Renal cortex interstitium (tissue), 11 donors: ENCODE data around the gene HP1BP3. TPM values are rescaled to one million over a fixed set of nuclear protein-coding genes. Genes with fewer than 3 reads are reported as not detected.

ENCODE experiments used
- DNase-seq, 11 donors: peaks; one replicate each; pipeline ENCODE4 v3.0.0-alpha.2; 2013; ENCODE audit warnings: low read depth in 9 of 11, low spot score in 4 of 11; ENCODE audit errors: extremely low read depth in 1 of 11
- polyA plus RNA-seq, 3 donors: library from polyadenylated mRNA; unstranded; fragments of 120-200 nt; gene quantifications; one replicate each; pipeline ENCODE4 v1.2.1, GENCODE V29; 2013; ENCODE audit not compliant: insufficient read length in 3 of 3

The HP1BP3 gene
- polyA plus RNA-seq, 3 donors, result 278 to 383 (median 294) TPM

GRCh38 chr1:20787840-20788795, 1.0 kb upstream of the HP1BP3 start:
- DNase-seq, result peak in 5 of 11 donors; percentile 5 to 49 (median 18)

- peak; percentile 83 to 97 (median 94) for DNase-seq
Measured at GRCh38 chr1:20786253-20787028, 666 bp downstream of the HP1BP3 start.

- DNase-seq, result no peak
Measured at GRCh38 chr1:20785907-20786252, 1.2 kb downstream of the HP1BP3 start.

- DNase-seq, result no peak
Measured at GRCh38 chr1:20775700-20776099, 11.4 kb downstream of the HP1BP3 start.

GRCh38 chr1:20771780-20772179, 15.3 kb downstream of the HP1BP3 start:
- no peak for DNase-seq

- DNase-seq, result no peak
Measured at GRCh38 chr1:20770314-20771087, 16.6 kb downstream of the HP1BP3 start.

GRCh38 chr1:20767271-20767670, 19.8 kb downstream of the HP1BP3 start:
- no peak for DNase-seq

- DNase-seq, result no peak
Measured at GRCh38 chr1:20763417-20763816, 23.7 kb downstream of the HP1BP3 start.

- no peak for DNase-seq
Measured at GRCh38 chr1:20760322-20760721, 26.8 kb downstream of the HP1BP3 start.

GRCh38 chr1:20753589-20753988, 33.5 kb downstream of the HP1BP3 start:
- DNase-seq, result no peak

GRCh38 chr1:20751462-20751990, 35.6 kb downstream of the HP1BP3 start:
- no peak for DNase-seq

GRCh38 chr1:20742671-20743070, 44.4 kb downstream of the HP1BP3 start:
- no peak for DNase-seq

GRCh38 chr1:20740781-20741180, 46.3 kb downstream of the HP1BP3 start:
- DNase-seq, result no peak

GRCh38 chr1:20739225-20739624, 47.9 kb downstream of the HP1BP3 start:
- DNase-seq, result no peak

GRCh38 chr1:20735581-20736111, 51.5 kb downstream of the HP1BP3 start:
- peak in 2 of 11 donors; percentile 23 to 43 for DNase-seq

GRCh38 chr1:20733360-20733975, 53.6 kb downstream of the HP1BP3 start:
- DNase-seq, result no peak

GRCh38 chr1:20732588-20733359, 54.3 kb downstream of the HP1BP3 start, which contains the start of gene SH2D5:
Gene SH2D5 (minus strand): TSS chr1:20732703. CDS start chr1:20728044, 4,659 bp downstream.
- DNase-seq, result peak in 8 of 11 donors; percentile 54 to 80 (median 64)
